Measurements from ENCODE around the gene CHRNB4. TPM values are rescaled to one million over a fixed set of nuclear protein-coding genes. Genes with fewer than 3 reads are reported as not detected.

CHRNB4 gene
- total and polyA plus RNA-seq, 2 of the 8 experiments (the other 6 are each of a cell fraction or from before 2014, with no cell fraction given) = 2.4 to 4.5 TPM

GRCh38 chr15:78635346-78635745 is 5.7 kb downstream of the CHRNB4 start (continued):
- no peak for TF ChIP-seq EP300 (IDR thresholded peaks at IDR 0.05; ENCODE audit: borderline replicate concordance in 1 of 2, low read depth in 2 of 2, low read length in 2 of 2)
